Islet of Langerhans (tissue), 1 donor: ENCODE data around the gene ZNRD2.

Experiments used
- FAIRE-seq: peaks from one replicate; lab custom pipeline; 2011; peaks lifted over from hg19 to GRCh38; lab: Jason Lieb, UNC

Gene ZNRD2

GRCh38 chr11:65538232-65538914 lies 31.9 kb upstream of the ZNRD2 start:
- FAIRE-seq = no peak

- no peak for FAIRE-seq
These were observed 31.1 kb upstream of the ZNRD2 start for GRCh38 chr11:65538915-65539743.

GRCh38 chr11:65539744-65540289 lies 30.5 kb upstream of the ZNRD2 start:
- no peak for FAIRE-seq

GRCh38 chr11:65540290-65541092 lies 29.8 kb upstream of the ZNRD2 start:
- FAIRE-seq = no peak

- no peak for FAIRE-seq
These were observed 28.9 kb upstream of the ZNRD2 start for GRCh38 chr11:65541093-65541982.

GRCh38 chr11:65542738-65543390 lies 27.4 kb upstream of the ZNRD2 start:
- no peak for FAIRE-seq

GRCh38 chr11:65545853-65546216 lies 24.4 kb upstream of the ZNRD2 start:
- FAIRE-seq = no peak

GRCh38 chr11:65546217-65546958 lies 23.9 kb upstream of the ZNRD2 start:
- no peak for FAIRE-seq

GRCh38 chr11:65547446-65548125 lies 22.7 kb upstream of the ZNRD2 start:
- no peak for FAIRE-seq

GRCh38 chr11:65548395-65548794 lies 21.9 kb upstream of the ZNRD2 start:
- FAIRE-seq = no peak

GRCh38 chr11:65549096-65549495 lies 21.2 kb upstream of the ZNRD2 start:
- no peak for FAIRE-seq

- FAIRE-seq = no peak
These were observed 18.5 kb upstream of the ZNRD2 start for GRCh38 chr11:65551572-65552387.

- FAIRE-seq = no peak
These were observed 17.8 kb upstream of the ZNRD2 start for GRCh38 chr11:65552388-65552951.

GRCh38 chr11:65553301-65554001 lies 16.8 kb upstream of the ZNRD2 start:
- FAIRE-seq = no peak

- FAIRE-seq = no peak
These were observed 16.0 kb upstream of the ZNRD2 start for GRCh38 chr11:65554057-65554818.

GRCh38 chr11:65554842-65555430 lies 15.3 kb upstream of the ZNRD2 start:
- no peak for FAIRE-seq
